NT2/D1 (cell line): ENCODE measurements around the gene B4GALT1.

Source experiments
- SUZ12 ChIP-seq: IDR thresholded peaks from 2 replicates; pipeline ENCODE4 v1.6.1; 2011; ENCODE audit not compliant: insufficient read length, insufficient read depth; ENCODE audit errors: extremely low read depth
- YY1 ChIP-seq: IDR thresholded peaks from 2 replicates; pipeline ENCODE4 v1.6.1; 2011; ENCODE audit not compliant: insufficient read length, insufficient read depth
- ZNF274 ChIP-seq: IDR thresholded peaks from 2 replicates; pipeline ENCODE4 v1.6.1; 2011; ENCODE audit warnings: mild to moderate bottlenecking, low read depth, low read length

GRCh38 chr9:33101104-33101951 is 65.8 kb downstream of the B4GALT1 start:
- TF ChIP-seq ZNF274 = no peak
- TF ChIP-seq YY1 = no peak
- TF ChIP-seq SUZ12 = no peak
